ENCODE results near the gene CNN3. TPM values are rescaled to one million over a fixed set of nuclear protein-coding genes. Genes with fewer than 3 reads are reported as not detected.

The CNN3 gene
- total and polyA plus RNA-seq, 2 of the 4 experiments (the other 2 are of a cell fraction) = 249 to 552 TPM

DNA sequence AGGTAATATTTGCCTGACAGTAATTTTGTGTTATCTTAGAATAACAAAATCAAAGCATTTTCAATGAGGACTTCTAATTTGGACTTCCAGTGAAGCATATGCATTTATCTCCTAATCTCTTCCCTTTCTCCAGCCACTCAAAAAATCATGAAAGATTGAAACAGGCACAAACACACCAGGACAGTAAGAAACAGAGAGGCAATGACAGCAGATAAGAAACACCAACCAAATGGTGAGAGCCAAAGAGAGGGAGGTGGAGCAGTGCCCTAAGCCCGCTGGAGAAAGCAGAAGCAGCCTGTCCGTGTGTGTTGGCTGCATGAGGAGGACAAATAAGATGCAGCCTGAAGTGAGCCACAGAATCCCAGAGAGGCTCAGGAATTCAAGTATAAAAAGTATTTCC is 67.7 kb downstream of the CNN3 start:
- POLR2A ChIA-PET (ENCODE audit: unreplicated experiment) = no interaction called here

More for the DNA sequence above, 67.7 kb downstream of the CNN3 start:
- Histone ChIP-seq H2BK20ac (ENCODE audit: low read depth, low read length) (peak overlapping the region; percentile 22), H2BK120ac (ENCODE audit: low read depth, low read length) (peak overlapping the region; percentile 49), H3K36me3 (ENCODE audit: control insufficient read depth, insufficient read depth, low read length) (no peaks in the 10 kb centered on the region), H3K14ac (replicated peaks; ENCODE audit: low read depth, low read length) (no peak overlapping the region), H3K4me2 (ENCODE audit: low read depth, low read length) (no peak overlapping the region), H4K91ac (ENCODE audit: insufficient read depth, low read depth, low read length) (no peak overlapping the region), H3K27ac (ENCODE audit: insufficient read depth, low read length) (no peak overlapping the region), H3K4me1 (ENCODE audit: control insufficient read depth, insufficient read depth, low read length) (peaks cover 16% of the 10 kb centered on the region), H2AK9ac (replicated peaks; ENCODE audit: low read depth, low read length, poor library complexity) (no peak overlapping the region), H3K9me3 (ENCODE audit: control insufficient read depth, insufficient read depth, low read length) (no peaks in the 10 kb centered on the region), H4K20me1 (ENCODE audit: insufficient read depth, low read length) (no peaks in the 10 kb centered on the region; the same call in 1 of the 2 replicates), H3K4ac (ENCODE audit: low read depth, low read length) (no peak overlapping the region), H3K79me1 (ENCODE audit: low read depth in 1 of 2, low read length in 2 of 2) (peaks cover 0 to 21% of the 10 kb centered on the region in 2 experiments; a peak in 2 of 4 replicates), H3K56ac (ENCODE audit: extremely low read depth, insufficient read depth, low read length) (no peak overlapping the region), H3K9me1 (ENCODE audit: insufficient read depth, low read length) (peaks cover 21% of the 10 kb centered on the region), H3K4me3 (ENCODE audit: insufficient read depth, low read depth, low read length) (no peak overlapping the region), H4K8ac (ENCODE audit: low read depth in 2 of 2, low read length in 2 of 2) (no peak overlapping the region), H2AK5ac (ENCODE audit: low read depth, low read length) (peak overlapping the region; percentile 20; the same call in 1 of the 2 replicates), H3K9ac (ENCODE audit: low read depth, low read length) (no peak overlapping the region), H4K5ac (ENCODE audit: low read depth, low read length) (no peak overlapping the region), H3K23ac (ENCODE audit: low read depth, low read length) (0 out of 2 replicates have a peak overlapping the region, but pooled peaks have one; percentile 13), H2AFZ (replicated peaks; ENCODE audit: low read length, poor library complexity) (no peak overlapping the region), H2BK15ac (ENCODE audit: low read depth, low read length) (no peak overlapping the region), H2BK5ac (ENCODE audit: low read depth, low read length, poor library complexity, severe bottlenecking) (no peak overlapping the region), H3K27me3 (ENCODE audit: control insufficient read depth, insufficient read depth, low read length) (no peaks in the 10 kb centered on the region), H3K18ac (ENCODE audit: low read depth, low read length) (no peak overlapping the region)
- TF ChIP-seq, protein P1, sequence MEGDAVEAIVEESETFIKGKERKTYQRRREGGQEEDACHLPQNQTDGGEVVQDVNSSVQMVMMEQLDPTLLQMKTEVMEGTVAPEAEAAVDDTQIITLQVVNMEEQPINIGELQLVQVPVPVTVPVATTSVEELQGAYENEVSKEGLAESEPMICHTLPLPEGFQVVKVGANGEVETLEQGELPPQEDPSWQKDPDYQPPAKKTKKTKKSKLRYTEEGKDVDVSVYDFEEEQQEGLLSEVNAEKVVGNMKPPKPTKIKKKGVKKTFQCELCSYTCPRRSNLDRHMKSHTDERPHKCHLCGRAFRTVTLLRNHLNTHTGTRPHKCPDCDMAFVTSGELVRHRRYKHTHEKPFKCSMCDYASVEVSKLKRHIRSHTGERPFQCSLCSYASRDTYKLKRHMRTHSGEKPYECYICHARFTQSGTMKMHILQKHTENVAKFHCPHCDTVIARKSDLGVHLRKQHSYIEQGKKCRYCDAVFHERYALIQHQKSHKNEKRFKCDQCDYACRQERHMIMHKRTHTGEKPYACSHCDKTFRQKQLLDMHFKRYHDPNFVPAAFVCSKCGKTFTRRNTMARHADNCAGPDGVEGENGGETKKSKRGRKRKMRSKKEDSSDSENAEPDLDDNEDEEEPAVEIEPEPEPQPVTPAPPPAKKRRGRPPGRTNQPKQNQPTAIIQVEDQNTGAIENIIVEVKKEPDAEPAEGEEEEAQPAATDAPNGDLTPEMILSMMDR (conservative IDR thresholded peaks at IDR 0.05; ENCODE audit: low read depth, low read length) = no peak
- no peak for TF ChIP-seq CEBPB (IDR thresholded peaks at IDR 0.05; ENCODE audit: low read depth, low read length)
- TF ChIP-seq RFX5 (IDR thresholded peaks at IDR 0.05; ENCODE audit: low read depth, low read length) = no peak
- TF ChIP-seq SMC3 (IDR thresholded peaks at IDR 0.05; ENCODE audit: low read depth, low read length) = no peak
- TF ChIP-seq CHD1 (IDR thresholded peaks at IDR 0.05; ENCODE audit: low read depth, low read length) = no peak
- no peak for TF ChIP-seq RCOR1 (IDR thresholded peaks at IDR 0.05; ENCODE audit: insufficient replicate concordance, low read length)
- TF ChIP-seq FOS (IDR thresholded peaks at IDR 0.05; ENCODE audit: low read depth, low read length) = no peak
- TF ChIP-seq MAFK (IDR thresholded peaks at IDR 0.05; ENCODE audit: low read depth, low read length) = no peak
- no peak for DNase-seq
- intact Hi-C loops (cut with micrococcal nuclease) (no loop called here), in situ Hi-C loops (cut with MboI; ENCODE audit: low sequenced_read_pairs) (loop anchor here (5.0 kb wide), 1 partner anchor 48 kb away; no protein-coding TSS in a partner anchor), dilution Hi-C loops (cut with HindIII; ENCODE audit: low sequenced_read_pairs, unreplicated experiment) (no loop called here)
- ATAC-seq (ENCODE audit: low read depth) = no peak
- CTCF ChIA-PET = interaction anchor here (1.1 to 1.2 kb wide), 2 partner anchors 183 to 185 kb away, joined by 3 to 4 read pairs; no protein-coding TSS in a partner anchor
- no CpG with 5 or more reads among the region's 2 CpGs for WGBS, 2 experiments (ENCODE audit: extremely low coverage in 2 of 2, insufficient read length in 1 of 2)
- BruUV-seq (replicated peaks) = no TSS peak

Measured in IMR-90 (cell line).